Measurements from ENCODE around the gene CDCA3. TPM values are rescaled to one million over a fixed set of nuclear protein-coding genes. Genes with fewer than 3 reads are reported as not detected.
"Not testable (repeated sequence)": the region's sequence is repeated elsewhere in the genome, so short reads cannot be mapped to it uniquely, and the experiment has no call there.

The CDCA3 gene
- total RNA-seq, 3 donors from 2014 or later = 2.8 to 15.3 (median 5.2) TPM

- DNase-seq = no peak
- peak; percentile 3 for ATAC-seq
- Histone ChIP-seq H3K4me1 (ENCODE audit: low read depth) (no peaks in the 10 kb centered on the region), H3K9me3 (no peaks in the 10 kb centered on the region), H3K4me3 (no peak overlapping the region), H3K36me3 (ENCODE audit: low read depth) (no peaks in the 10 kb centered on the region)
- intact Hi-C loops (cut with DNase I, micrococcal nuclease) = no loop called here
- TF ChIP-seq, protein P1, sequence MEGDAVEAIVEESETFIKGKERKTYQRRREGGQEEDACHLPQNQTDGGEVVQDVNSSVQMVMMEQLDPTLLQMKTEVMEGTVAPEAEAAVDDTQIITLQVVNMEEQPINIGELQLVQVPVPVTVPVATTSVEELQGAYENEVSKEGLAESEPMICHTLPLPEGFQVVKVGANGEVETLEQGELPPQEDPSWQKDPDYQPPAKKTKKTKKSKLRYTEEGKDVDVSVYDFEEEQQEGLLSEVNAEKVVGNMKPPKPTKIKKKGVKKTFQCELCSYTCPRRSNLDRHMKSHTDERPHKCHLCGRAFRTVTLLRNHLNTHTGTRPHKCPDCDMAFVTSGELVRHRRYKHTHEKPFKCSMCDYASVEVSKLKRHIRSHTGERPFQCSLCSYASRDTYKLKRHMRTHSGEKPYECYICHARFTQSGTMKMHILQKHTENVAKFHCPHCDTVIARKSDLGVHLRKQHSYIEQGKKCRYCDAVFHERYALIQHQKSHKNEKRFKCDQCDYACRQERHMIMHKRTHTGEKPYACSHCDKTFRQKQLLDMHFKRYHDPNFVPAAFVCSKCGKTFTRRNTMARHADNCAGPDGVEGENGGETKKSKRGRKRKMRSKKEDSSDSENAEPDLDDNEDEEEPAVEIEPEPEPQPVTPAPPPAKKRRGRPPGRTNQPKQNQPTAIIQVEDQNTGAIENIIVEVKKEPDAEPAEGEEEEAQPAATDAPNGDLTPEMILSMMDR (IDR thresholded peaks at IDR 0.05) = no peak
Observed at GRCh38 chr12:6891646-6892001, 40.5 kb upstream of the CDCA3 start.

GRCh38 chr12:6890789-6891645, 39.9 kb upstream of the CDCA3 start:
- intact Hi-C loops (cut with DNase I, micrococcal nuclease) = no loop called here
- peak; percentile 99 for ATAC-seq

DNA sequence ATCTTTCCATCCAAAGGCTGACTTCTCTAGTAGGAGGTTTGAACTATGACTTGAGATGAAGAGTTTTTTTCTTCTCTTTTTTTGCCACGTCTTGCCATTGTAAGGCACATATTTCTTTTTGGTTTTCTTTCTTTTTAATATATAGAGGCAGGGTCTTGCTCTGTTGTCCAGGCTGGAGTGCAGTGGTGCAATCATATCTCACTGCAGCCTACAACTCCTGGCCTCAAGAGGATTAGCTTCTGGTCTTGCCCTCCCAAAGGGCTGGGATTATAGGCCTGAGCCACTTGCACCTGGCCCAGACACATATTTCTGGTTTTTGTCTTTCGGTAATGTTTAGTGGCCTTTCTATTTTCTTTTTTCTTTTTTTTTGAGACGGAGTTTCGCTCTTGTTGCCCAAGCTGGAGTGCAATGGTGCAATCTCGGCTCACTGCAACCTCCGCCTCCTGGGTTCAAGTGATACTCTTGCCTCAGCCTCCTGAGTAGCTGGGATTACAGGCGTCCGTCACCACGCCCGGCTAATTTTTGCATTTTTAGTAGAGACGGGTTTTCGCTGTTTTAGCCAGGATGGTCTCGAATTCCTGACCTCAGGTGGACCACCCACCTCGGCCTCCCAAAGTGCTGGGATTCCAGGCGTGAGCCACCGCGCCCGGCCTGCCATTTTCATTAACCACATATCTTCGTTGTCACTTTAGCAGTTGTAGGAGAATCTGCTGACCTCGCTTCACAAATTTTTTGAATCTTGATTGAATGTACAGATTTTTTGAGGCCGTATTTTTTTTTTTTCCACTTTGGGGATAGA, 38.9 kb upstream of the CDCA3 start:
- H3K4me1 ChIP-seq (ENCODE audit: low read depth); intact Hi-C loops (cut with DNase I, micrococcal nuclease); H3K36me3 ChIP-seq (ENCODE audit: low read depth); H3K4me3 ChIP-seq; H3K9me3 ChIP-seq; ATAC-seq: not testable (repeated sequence)
- DNase-seq = peak in 1 of 3 donors; percentile 7

More at GRCh38 chr12:6890789-6891645, 39.9 kb upstream of the CDCA3 start:
- no peaks in the 10 kb centered on the region for H3K36me3 ChIP-seq (ENCODE audit: low read depth)
- TF ChIP-seq, protein P1 (IDR thresholded peaks at IDR 0.05) = peak; percentile 94
- peak; percentile 99 for DNase-seq
- peak overlapping the region; percentile 25 for H3K4me3 ChIP-seq
- no peaks in the 10 kb centered on the region for H3K9me3 ChIP-seq
- H3K4me1 ChIP-seq (ENCODE audit: low read depth) = no peaks in the 10 kb centered on the region

DNA sequence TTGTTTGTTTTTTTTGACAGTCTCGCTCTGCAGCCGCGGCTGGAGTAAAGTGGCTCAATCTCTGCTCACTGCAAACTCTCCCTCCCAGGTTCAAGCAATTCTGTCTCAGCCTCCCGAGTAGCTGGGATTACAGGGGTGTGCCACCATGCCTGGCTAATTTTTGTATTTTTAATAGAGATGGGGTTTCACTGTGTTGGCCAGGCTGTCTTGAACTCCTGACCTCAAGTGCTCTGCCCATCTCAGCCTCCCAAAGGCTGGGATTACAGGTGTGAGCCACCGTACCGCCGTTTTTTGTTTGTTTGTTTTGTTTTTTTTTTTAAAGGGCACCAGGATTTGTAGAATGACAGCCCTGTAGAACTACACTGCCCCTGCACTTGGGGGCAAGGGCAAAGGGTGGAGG, 37.7 kb upstream of the CDCA3 start:
- H3K36me3 ChIP-seq (ENCODE audit: low read depth); ATAC-seq; H3K4me3 ChIP-seq; intact Hi-C loops (cut with DNase I, micrococcal nuclease); H3K9me3 ChIP-seq; H3K4me1 ChIP-seq (ENCODE audit: low read depth): not testable (repeated sequence)
- DNase-seq = peak in 1 of 3 donors; percentile 1

DNA sequence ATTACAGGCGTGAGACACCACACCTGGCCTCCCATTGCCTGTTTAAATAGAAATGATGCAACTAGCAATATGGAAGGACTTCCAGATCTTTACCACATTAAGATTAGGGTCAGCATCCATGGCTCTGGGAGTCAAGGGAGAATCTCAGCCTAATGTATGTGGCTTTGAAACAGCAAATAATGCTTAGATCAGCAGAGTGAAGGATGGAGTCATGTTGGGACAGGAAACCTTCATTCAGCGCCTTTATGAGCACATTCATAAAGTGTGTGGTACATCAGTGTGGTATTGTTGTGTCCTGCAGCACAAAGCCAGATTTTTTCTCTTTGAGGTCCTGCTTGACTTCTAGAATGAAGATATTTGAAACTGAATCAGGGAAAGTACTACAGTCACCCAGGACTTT, 37.3 kb upstream of the CDCA3 start:
- intact Hi-C loops (cut with DNase I, micrococcal nuclease) = no loop called here
- TF ChIP-seq, protein P1 (IDR thresholded peaks at IDR 0.05) = no peak
- ATAC-seq (no peak), DNase-seq (no peak)
- Histone ChIP-seq H3K4me3 (no peak overlapping the region), H3K9me3 (no peaks in the 10 kb centered on the region), H3K4me1 (ENCODE audit: low read depth) (no peaks in the 10 kb centered on the region), H3K36me3 (ENCODE audit: low read depth) (no peaks in the 10 kb centered on the region)

- ATAC-seq = peak; percentile 12
- H3K36me3 ChIP-seq (ENCODE audit: low read depth) = no peaks in the 10 kb centered on the region
- no peaks in the 10 kb centered on the region for H3K4me1 ChIP-seq (ENCODE audit: low read depth)
- no peak overlapping the region for H3K4me3 ChIP-seq
- DNase-seq = peak in 1 of 3 donors; percentile 49
- no peaks in the 10 kb centered on the region for H3K9me3 ChIP-seq
- TF ChIP-seq, protein P1 (IDR thresholded peaks at IDR 0.05) = no peak
- intact Hi-C loops (cut with DNase I, micrococcal nuclease) = no loop called here
Observed at GRCh38 chr12:6887460-6887859, 36.4 kb upstream of the CDCA3 start.

DNA sequence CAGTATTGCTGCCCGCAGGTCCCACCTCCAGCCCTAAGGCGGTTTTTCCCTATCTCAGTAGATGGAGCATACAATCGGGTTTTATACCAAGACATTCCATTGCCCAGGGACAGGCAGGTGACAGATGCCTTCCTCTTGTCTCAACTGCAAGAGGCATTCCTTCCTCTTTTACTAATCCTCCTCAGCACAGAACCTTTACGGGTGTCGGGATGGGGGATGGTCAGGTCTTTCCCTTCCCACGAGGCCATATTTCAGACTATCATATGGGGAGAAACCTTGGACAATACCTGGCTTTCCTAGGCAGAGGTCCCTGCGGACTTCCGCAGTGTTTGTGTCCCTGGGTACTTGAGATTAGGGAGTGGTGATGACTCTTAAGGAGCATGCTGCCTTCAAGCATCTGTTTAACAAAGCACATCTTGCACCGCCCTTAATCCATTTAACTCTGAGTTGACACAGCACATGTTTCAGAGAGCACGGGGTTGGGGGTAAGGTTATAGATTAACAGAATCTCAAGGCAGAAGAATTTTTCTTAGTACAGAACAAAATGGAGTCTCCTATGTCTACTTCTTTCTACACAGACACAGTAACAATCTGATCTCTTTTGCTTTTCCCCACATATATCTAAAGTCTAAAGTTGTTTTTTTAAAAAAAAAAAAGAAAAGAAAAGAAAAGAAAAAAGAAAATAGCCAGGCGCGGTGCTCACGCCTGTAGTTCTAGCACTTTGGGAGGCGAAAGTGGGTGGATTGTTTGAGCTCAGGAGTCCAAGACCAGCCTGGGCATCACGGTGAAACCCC, 35.3 kb upstream of the CDCA3 start:
- intact Hi-C loops (cut with DNase I, micrococcal nuclease); H3K9me3 ChIP-seq; H3K36me3 ChIP-seq (ENCODE audit: low read depth); DNase-seq; ATAC-seq; H3K4me3 ChIP-seq; H3K4me1 ChIP-seq (ENCODE audit: low read depth): not testable (repeated sequence)
